B cell (primary cell): ENCODE data around the gene CIZ1. TPM values are rescaled to one million over a fixed set of nuclear protein-coding genes. Genes with fewer than 3 reads are reported as not detected.

Experiments used
- ATAC-seq: fragments of 200-7000 bp; cut with Tn5 transposase; one replicate; pipeline ENCODE4 v1.10.0; 2021; ENCODE audit warnings: low read depth, mild to moderate bottlenecking, moderate number of reproducible peaks, moderate library complexity
- CTCF ChIA-PET: fragments of 350-600 bp; sonication (Branson Sonifier 250); formaldehyde crosslinking; loops from one replicate; lab custom pipeline; 2021; ENCODE audit warnings: antibody characterized with exemption, inconsistent platforms; lab: Charles Lee
- POLR2A ChIA-PET: fragments of 350-600 bp; sonication (Branson Sonifier 250); formaldehyde crosslinking; loops from one replicate; lab custom pipeline; 2021; ENCODE audit warnings: antibody characterized with exemption; lab: Charles Lee
- DNase-seq: peaks from one replicate; pipeline ENCODE4 v3.0.0; 2013
- H2AFZ ChIP-seq: 2 replicates; pipeline ENCODE4 v1.6.1; 2012; ENCODE audit warnings: mild to moderate bottlenecking, low read depth, low read length; ENCODE audit not compliant: insufficient read depth, poor library complexity, severe bottlenecking
- H3K27ac ChIP-seq, 2 donors: 1 replicate in 1 of 2; 2 replicates in 1 of 2; pipeline ENCODE4 v1.5.1; 2012 to 2013; ENCODE audit warnings: low read length in 2 of 2, mild to moderate bottlenecking in 2 of 2, moderate library complexity in 1 of 2
- H3K27me3 ChIP-seq, 4 experiments: fragments of 200-600 bp in 1 of 4; sonication (generic) in 1 of 4; replicated peaks in 1 of 4; 1 replicate in 2 of 4; 2 replicates in 2 of 4; pipeline versions ENCODE4 v1.6.1 to v1.7.0; 2013 to 2016; ENCODE audit warnings: low read length in 3 of 4, mild to moderate bottlenecking in 2 of 4, mixed read lengths in 1 of 4, moderate library complexity in 1 of 4; ENCODE audit not compliant: insufficient read depth in 4 of 4, control insufficient read depth in 3 of 4; ENCODE audit errors: control extremely low read depth in 1 of 4
- H3K36me3 ChIP-seq, 2 experiments: replicated peaks in 1 of 2; 1 replicate in 1 of 2; 2 replicates in 1 of 2; pipeline versions ENCODE4 v1.6.1 to v1.7.1; 2013; ENCODE audit warnings: low read length in 1 of 2; ENCODE audit not compliant: insufficient read depth in 2 of 2, control insufficient read depth in 1 of 2; ENCODE audit errors: control extremely low read depth in 1 of 2, extremely low read depth in 1 of 2
- H3K4me1 ChIP-seq, 2 donors: fragments of 200-600 bp in 1 of 2; sonication (generic) in 1 of 2; 1 replicate in 1 of 2; 2 replicates in 1 of 2; pipeline versions ENCODE4 v1.5.1 to v1.6.1; 2013 to 2017; ENCODE audit warnings: low read length in 2 of 2; ENCODE audit not compliant: control insufficient read depth in 2 of 2, insufficient read depth in 2 of 2
- H3K4me2 ChIP-seq: replicated peaks from 2 replicates; pipeline ENCODE3; 2012; ENCODE audit warnings: mild to moderate bottlenecking, low read depth, low read length; ENCODE audit not compliant: poor library complexity, severe bottlenecking
- H3K4me3 ChIP-seq, 5 experiments: fragments of 200-600 bp in 1 of 5; sonication (generic) in 1 of 5; 1 replicate in 3 of 5; 2 replicates in 2 of 5; pipeline versions ENCODE4 v1.5.1 to v1.7.0; 2011 to 2016; ENCODE audit warnings: low read length in 4 of 5, mild to moderate bottlenecking in 4 of 5, low read depth in 2 of 5, control low read depth in 1 of 5, moderate library complexity in 1 of 5; ENCODE audit not compliant: insufficient read depth in 1 of 5; ENCODE audit errors: control extremely low read depth in 1 of 5, extremely low read depth in 1 of 5
- H3K79me2 ChIP-seq: fragments of 200-600 bp; sonication (generic); one replicate; pipeline ENCODE4 v1.6.0; 2016; ENCODE audit warnings: low read length; ENCODE audit not compliant: control insufficient read depth, insufficient read depth
- H3K9ac ChIP-seq: fragments of 200-600 bp; sonication (generic); 2 replicates; pipeline ENCODE4 v1.6.1; 2017; ENCODE audit warnings: mild to moderate bottlenecking, low read length, moderate library complexity
- H3K9me3 ChIP-seq, 3 donors: one replicate each; pipeline versions ENCODE4 v1.6.1 to v1.7.1; 2013; ENCODE audit warnings: low read length in 2 of 3; ENCODE audit not compliant: control insufficient read depth in 2 of 3, insufficient read depth in 1 of 3; ENCODE audit errors: control extremely low read depth in 1 of 3
- H4K20me1 ChIP-seq: 2 replicates; pipeline ENCODE4 v1.6.0; 2012; ENCODE audit warnings: mild to moderate bottlenecking, low read length; ENCODE audit not compliant: insufficient read depth, control insufficient read depth, poor library complexity, severe bottlenecking
- H3K27ac Mint-ChIP-seq: one replicate; pipeline ENCODE4 v1.8.0; 2021; ENCODE audit warnings: mixed read lengths
- H3K27me3 Mint-ChIP-seq: one replicate; pipeline ENCODE4 v1.8.0; 2021; ENCODE audit warnings: mixed read lengths
- H3K4me1 Mint-ChIP-seq: one replicate; pipeline ENCODE4 v1.8.0; 2021; ENCODE audit warnings: mixed read lengths
- H3K4me3 Mint-ChIP-seq: one replicate; pipeline ENCODE4 v1.8.0; 2021; ENCODE audit warnings: mixed read lengths
- H3K9me3 Mint-ChIP-seq: one replicate; pipeline ENCODE4 v1.8.0; 2022; ENCODE audit warnings: mixed read lengths; ENCODE audit not compliant: insufficient read depth
- CTCF ChIP-seq: fragments of 200-600 bp; IDR thresholded peaks from one replicate; pipeline ENCODE4 v1.8.0; 2022; ENCODE audit warnings: antibody characterized with exemption, mild to moderate bottlenecking
- EZH2 ChIP-seq: IDR thresholded peaks from 2 replicates; pipeline ENCODE4 v1.6.1; 2012; ENCODE audit warnings: borderline replicate concordance, low read depth, mild to moderate bottlenecking, moderate library complexity, low read length; ENCODE audit not compliant: insufficient read depth, poor library complexity, severe bottlenecking
- WGBS: methylation state at CpG from one replicate; pipeline ENCODE4 v1.1.5; 2013; ENCODE audit warnings: missing lambda C conversion rate; ENCODE audit not compliant: insufficient coverage; 5-methylcytosine and 5-hydroxymethylcytosine counted together
- intact Hi-C: fragments of 100-400 bp; cut with micrococcal nuclease; formaldehyde crosslinking; loops from one replicate; pipeline ENCODE4 v1.10.0; 2022
- polyA plus RNA-seq: library from polyadenylated mRNA; depleted of rRNA; stranded (reverse); fragments of >200 nt; gene quantifications from 2 replicates; pipeline ENCODE4 v1.2.3, GENCODE V29; 2012
- total RNA-seq, 2 donors: library from RNA; stranded (reverse); fragments of 120-200 nt in 1 of 2; gene quantifications; 1 replicate in 1 of 2; 2 replicates in 1 of 2; pipeline versions ENCODE4 v1.2.3 to v1.2.4, GENCODE V29; 2013 to 2022

The CIZ1 gene
- total and polyA plus RNA-seq, 2 donors (not counting 1 experiment from before 2014, with no cell fraction given), result 79.9 to 160 TPM

- intact Hi-C loops, result no loop called here
- no peak overlapping the region for H3K9ac ChIP-seq
- ChIA-PET CTCF (no interaction called here), POLR2A (no interaction called here)
- no peaks in the 10 kb centered on the region for H3K79me2 ChIP-seq
- Mint-ChIP-seq H3K27me3 (peaks cover 20% of the 10 kb centered on the region), H3K4me1 (peaks cover 11% of the 10 kb centered on the region), H3K4me3 (no peak overlapping the region), H3K27ac (no peak overlapping the region), H3K9me3 (no peaks in the 10 kb centered on the region)
- no peak overlapping the region for H2AFZ ChIP-seq
- peaks cover 0 to 16% (median 0%) of the 10 kb centered on the region in 4 experiments for H3K27me3 ChIP-seq
- H3K36me3 ChIP-seq, result no peaks in the 10 kb centered on the region
- peaks cover 9 to 16% of the 10 kb centered on the region in 2 donors for H3K4me1 ChIP-seq
- H3K4me3 ChIP-seq, result no peak overlapping the region
- H3K9me3 ChIP-seq, result peaks cover 0 to 8% (median 0%) of the 10 kb centered on the region in 3 donors
- DNase-seq (no peak), ATAC-seq (no peak)
- no peaks in the 10 kb centered on the region for H4K20me1 ChIP-seq
- TF ChIP-seq CTCF, result no peak
- TF ChIP-seq EZH2, result no peak
- H3K27ac ChIP-seq, result no peak overlapping the region
- WGBS, result 87% methylated on average over 21 of the region's 21 CpGs
- no peak overlapping the region for H3K4me2 ChIP-seq
Observed at GRCh38 chr9:128214571-128215490, 23.5 kb upstream of the CIZ1 start.
